AG04449 (cell line): Measurements from ENCODE around the gene HECTD1.
"Not testable (repeated sequence)": the region's sequence is repeated elsewhere in the genome, so short reads cannot be mapped to it uniquely, and the experiment has no call there.

ENCODE experiments used
- CTCF ChIA-PET: fragments of 350-600 bp; formaldehyde crosslinking; extraction: SDS; loops from one replicate; lab custom pipeline; 2021; ENCODE audit warnings: antibody characterized with exemption; lab: Yijun Ruan, JAX
- POLR2A ChIA-PET: fragments of 400-600, 350-600 bp; formaldehyde crosslinking; extraction: SDS; loops from one replicate; lab custom pipeline; 2020; ENCODE audit warnings: antibody characterized with exemption, inconsistent platforms; lab: Yijun Ruan, JAX
- DNase-seq: peaks from one replicate; pipeline ENCODE4 v3.0.0-alpha.2; 2010; ENCODE audit warnings: low read depth, low spot score
- H3K4me3 ChIP-seq: 2 replicates; pipeline ENCODE4 v1.5.1; 2011; ENCODE audit warnings: low read depth, mild to moderate bottlenecking, control low read depth, low read length
- CTCF ChIP-seq: IDR thresholded peaks from one replicate; pipeline ENCODE4 v1.5.1; 2011; ENCODE audit warnings: mild to moderate bottlenecking, moderate library complexity, low read length, control low read depth, inconsistent platforms; ENCODE audit not compliant: insufficient read depth; ENCODE audit errors: missing control alignments

HECTD1 gene

GRCh38 chr14:31106768-31107167 is 100.8 kb downstream of the HECTD1 start:
- ChIA-PET POLR2A (no interaction called here), CTCF (interaction anchor here (1.0 to 1.9 kb wide), 5 partner anchors 11 to 126 kb away, joined by 3 to 5 read pairs (median 3); no protein-coding TSS in a partner anchor)
- no peak overlapping the region for H3K4me3 ChIP-seq
- DNase-seq, result no peak
- TF ChIP-seq CTCF, result no peak

- DNase-seq, result no peak
- POLR2A ChIA-PET, result no interaction called here
- TF ChIP-seq CTCF, result no peak
- CTCF ChIA-PET, result no interaction called here
- no peak overlapping the region for H3K4me3 ChIP-seq
Observed at GRCh38 chr14:31097081-31097480, 110.5 kb downstream of the HECTD1 start.

GRCh38 chr14:31096255-31096654 is 111.3 kb downstream of the HECTD1 start:
- ChIA-PET POLR2A (no interaction called here), CTCF (interaction anchor here (1.4 kb wide), 1 partner anchor 118 kb away, joined by 4 read pairs; no protein-coding TSS in a partner anchor)
- H3K4me3 ChIP-seq, result no peak overlapping the region
- no peak for TF ChIP-seq CTCF
- DNase-seq, result peak; percentile 23

GRCh38 chr14:31095817-31096216 is 111.8 kb downstream of the HECTD1 start:
- H3K4me3 ChIP-seq, DNase-seq, POLR2A ChIA-PET: not testable (repeated sequence)
- CTCF ChIA-PET, result interaction anchor here (1.4 to 1.9 kb wide), 2 partner anchors 13 to 117 kb away, joined by 4 to 5 read pairs; no protein-coding TSS in a partner anchor

GRCh38 chr14:31093884-31094839 is 113.4 kb downstream of the HECTD1 start:
- CTCF ChIA-PET, result interaction anchor here (1.4 to 1.9 kb wide), 2 partner anchors 12 to 115 kb away, joined by 4 to 5 read pairs; no protein-coding TSS in a partner anchor
- H3K4me3 ChIP-seq, POLR2A ChIA-PET, DNase-seq: not testable (repeated sequence)

- TF ChIP-seq CTCF, result no peak
- ChIA-PET POLR2A (no interaction called here), CTCF (interaction anchor here (0.8 kb wide), 1 partner anchor 14 kb away, joined by 3 read pairs; no protein-coding TSS in a partner anchor)
Observed at GRCh38 chr14:31092160-31092708, 115.4 kb downstream of the HECTD1 start.

More at GRCh38 chr14:31092160-31092708, 115.4 kb downstream of the HECTD1 start:
- DNase-seq, result no peak
- H3K4me3 ChIP-seq, result no peak overlapping the region
